D721Med (cell line): Measurements from ENCODE around the gene PTPRM.

Source experiments
- DNase-seq: peaks from one replicate; pipeline ENCODE4 v3.0.0; 2011; ENCODE audit warnings: low spot score; ENCODE audit not compliant: insufficient read length
- FAIRE-seq: peaks from 2 replicates; lab custom pipeline; 2011; peaks lifted over from hg19 to GRCh38; lab: Jason Lieb, UNC
- TF ChIP-seq, protein P1 (sequence below): IDR thresholded peaks from 2 replicates; pipeline ENCODE4 v1.5.1; 2012; ENCODE audit warnings: mild to moderate bottlenecking, control low read depth; ENCODE audit not compliant: insufficient read depth; ENCODE audit errors: missing control alignments

The PTPRM gene

DNA sequence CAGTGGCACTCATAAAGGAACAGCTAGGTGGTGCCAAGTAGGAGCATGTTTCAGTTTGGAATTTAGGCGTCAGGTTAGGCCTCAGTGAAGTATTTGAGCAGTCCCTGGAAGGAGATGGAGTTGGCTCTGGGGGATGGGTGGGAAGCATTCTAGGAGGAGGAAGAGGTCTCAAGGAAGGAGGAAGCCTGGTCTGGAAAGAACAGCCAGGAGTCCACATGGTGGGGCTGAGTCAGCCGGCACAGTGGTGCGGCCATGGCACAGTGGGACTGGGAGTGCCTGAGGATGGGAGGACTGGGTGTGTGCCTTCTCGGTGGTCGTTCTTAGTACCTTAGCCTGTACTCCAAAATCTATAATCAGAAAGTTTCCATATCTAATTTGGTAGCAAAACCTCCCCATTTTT is 373.3 kb downstream of the PTPRM start:
- FAIRE-seq, result no peak
- TF ChIP-seq, protein P1, sequence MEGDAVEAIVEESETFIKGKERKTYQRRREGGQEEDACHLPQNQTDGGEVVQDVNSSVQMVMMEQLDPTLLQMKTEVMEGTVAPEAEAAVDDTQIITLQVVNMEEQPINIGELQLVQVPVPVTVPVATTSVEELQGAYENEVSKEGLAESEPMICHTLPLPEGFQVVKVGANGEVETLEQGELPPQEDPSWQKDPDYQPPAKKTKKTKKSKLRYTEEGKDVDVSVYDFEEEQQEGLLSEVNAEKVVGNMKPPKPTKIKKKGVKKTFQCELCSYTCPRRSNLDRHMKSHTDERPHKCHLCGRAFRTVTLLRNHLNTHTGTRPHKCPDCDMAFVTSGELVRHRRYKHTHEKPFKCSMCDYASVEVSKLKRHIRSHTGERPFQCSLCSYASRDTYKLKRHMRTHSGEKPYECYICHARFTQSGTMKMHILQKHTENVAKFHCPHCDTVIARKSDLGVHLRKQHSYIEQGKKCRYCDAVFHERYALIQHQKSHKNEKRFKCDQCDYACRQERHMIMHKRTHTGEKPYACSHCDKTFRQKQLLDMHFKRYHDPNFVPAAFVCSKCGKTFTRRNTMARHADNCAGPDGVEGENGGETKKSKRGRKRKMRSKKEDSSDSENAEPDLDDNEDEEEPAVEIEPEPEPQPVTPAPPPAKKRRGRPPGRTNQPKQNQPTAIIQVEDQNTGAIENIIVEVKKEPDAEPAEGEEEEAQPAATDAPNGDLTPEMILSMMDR, result no peak
- no peak for DNase-seq

DNA sequence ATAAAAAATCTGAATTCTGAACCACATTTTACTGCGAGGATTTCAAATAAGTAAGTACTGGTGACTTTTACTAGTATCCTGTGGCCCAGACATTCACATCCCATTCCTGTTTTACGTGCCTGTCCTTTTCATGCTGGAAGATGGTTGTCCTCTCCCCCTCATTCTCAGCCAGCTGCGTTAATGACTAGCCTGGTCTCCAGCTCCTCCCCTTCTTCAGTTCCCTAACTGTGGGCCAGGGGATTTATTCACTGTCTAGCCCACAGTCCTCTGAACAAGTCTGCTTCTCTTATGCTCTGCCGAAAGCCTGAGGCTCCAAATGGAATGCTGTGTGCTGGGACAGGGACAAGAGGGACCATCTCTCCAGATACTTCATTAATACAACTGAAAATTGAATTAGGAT is 373.9 kb downstream of the PTPRM start:
- TF ChIP-seq, protein P1, result no peak
- no peak for FAIRE-seq
- DNase-seq, result no peak

DNA sequence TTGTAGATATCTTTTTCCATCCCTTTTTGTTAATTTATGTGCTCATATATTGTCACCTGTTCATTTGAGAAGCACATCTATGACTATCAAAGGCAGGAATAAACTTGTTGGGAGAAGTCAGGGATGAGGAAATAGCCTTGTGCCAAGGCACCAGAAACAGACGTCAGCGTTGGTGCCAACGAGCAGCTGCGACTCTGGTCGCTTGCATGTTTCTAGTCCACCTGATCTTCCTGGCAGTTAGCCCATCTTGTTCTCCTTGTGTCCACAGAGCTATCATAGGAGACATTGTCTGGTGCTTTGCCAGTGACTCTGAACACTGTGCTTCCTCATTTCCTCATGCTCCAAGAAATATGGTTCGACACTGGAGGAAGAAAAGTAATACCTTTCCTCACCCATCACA is 374.4 kb downstream of the PTPRM start:
- no peak for FAIRE-seq
- no peak for DNase-seq
- TF ChIP-seq, protein P1, result no peak

DNA sequence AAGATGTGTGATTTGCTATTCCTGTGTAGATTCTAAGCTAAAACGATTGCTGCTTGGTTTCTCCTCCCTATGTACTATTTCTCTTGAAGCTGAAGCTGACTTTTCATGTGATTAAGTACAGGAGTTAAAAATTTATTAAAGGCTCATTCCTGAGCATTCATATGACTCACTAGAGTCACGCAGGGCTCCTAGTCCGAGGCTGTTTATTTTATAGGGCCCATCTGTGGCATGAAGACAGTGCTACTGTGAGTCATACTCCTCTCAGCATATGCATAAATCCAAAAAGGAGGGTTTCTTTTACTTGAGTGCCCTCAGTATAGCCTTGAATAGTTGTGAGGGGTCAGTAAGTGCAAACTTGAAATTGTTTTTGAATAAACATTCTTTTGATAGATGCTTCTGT is 378.8 kb downstream of the PTPRM start:
- DNase-seq (no peak), FAIRE-seq (peak; percentile 6)
- TF ChIP-seq, protein P1, result no peak

DNA sequence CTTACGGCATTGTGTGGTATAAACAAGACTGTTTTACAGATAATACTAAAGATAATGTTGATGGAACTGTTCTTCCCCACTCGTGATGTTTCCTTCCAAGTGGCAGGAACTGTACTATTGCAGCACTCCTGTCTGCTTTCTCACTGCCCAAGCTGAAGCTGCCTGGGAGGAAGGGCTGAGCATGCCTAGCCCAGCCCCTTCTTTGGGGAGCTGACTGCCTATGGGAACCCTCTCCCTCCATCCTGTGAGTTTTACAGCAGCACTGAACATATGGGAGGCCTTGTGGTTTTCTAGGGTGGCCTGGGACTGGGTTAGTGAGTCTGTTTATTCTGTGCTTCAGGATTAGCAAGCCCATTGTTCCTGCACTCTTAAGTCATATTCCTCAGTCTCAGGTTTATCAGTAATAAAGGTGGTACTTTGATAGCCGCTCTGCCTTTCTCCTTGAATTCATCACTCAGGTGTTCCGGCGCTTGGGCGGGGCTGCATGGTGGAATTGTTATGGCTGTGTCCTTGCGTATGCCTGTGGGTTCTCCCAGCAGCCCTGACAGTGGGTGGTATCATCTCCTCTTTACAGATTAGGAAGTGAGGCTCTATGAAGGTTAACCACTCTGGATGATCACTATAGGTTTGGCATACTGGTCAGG is 379.7 kb downstream of the PTPRM start:
- DNase-seq (no peak), FAIRE-seq (peak; percentile 6)
- TF ChIP-seq, protein P1, result no peak

DNA sequence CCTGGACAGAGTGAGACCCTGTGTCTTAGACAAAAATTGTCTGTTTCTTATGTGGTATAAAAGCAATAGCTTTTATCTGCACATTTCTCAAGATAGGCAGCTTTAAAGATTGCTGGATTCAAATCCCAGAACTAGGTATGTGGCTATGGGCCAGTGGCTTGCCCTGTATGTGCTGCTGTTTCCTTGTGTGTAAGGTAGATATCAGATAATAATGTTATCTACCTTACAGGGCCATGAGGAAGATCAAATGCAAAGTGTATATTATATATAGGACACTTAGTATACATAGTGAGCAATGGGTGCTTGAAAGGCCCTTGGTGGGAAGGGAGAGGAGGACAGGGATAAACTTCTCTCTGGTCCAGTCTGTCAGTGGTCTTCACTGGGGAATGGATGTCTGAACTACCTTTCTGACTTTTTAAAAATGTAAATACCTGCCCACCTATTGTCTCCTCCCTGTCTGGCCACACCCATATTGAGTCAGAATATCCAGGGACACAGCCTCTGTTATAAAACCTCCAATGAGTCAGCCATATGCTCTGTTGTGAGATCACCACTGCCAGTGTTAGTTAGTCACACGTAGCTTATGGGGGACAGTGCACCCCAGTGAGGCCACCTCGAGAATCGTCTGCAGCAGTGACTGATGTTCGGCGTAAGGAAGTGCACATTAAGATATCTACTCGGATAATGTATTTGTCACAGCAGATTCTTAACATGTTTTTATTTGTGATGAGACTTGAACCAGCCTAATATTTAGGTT is 383.4 kb downstream of the PTPRM start:
- DNase-seq (no peak), FAIRE-seq (no peak)
- TF ChIP-seq, protein P1, result no peak
